GM12874 (cell line): ENCODE results near the gene DNAH8.
A peak's percentile ranks its signal among the peaks of the same experiment; 100 is the strongest.

Source experiments
- CTCF ChIP-seq: IDR thresholded peaks from 2 replicates; pipeline ENCODE4 v1.5.1; 2011; ENCODE audit warnings: low read depth, mild to moderate bottlenecking, control low read depth, low read length, moderate library complexity; ENCODE audit not compliant: insufficient read depth

Gene DNAH8

DNA sequence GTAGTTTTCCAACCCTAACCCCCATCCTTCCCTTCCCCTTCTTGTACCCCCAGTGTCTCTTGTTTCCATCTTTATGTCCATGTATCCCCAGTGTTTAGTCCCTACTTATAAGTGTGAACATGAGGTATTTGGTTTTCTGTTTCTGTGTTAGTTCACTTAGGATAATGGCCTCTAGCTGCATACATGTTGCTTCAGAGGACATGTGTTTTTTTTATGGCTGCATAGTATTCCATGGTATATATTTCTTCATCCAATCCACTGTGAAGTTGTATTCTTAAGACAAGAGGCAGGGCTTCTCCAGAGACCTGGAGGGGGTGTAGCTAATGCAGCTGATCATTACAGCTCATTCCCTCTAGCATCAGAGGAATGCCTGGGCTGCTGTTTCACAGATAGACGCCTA, 4.2 kb downstream of the DNAH8 start:
- TF ChIP-seq CTCF: no peak

DNA sequence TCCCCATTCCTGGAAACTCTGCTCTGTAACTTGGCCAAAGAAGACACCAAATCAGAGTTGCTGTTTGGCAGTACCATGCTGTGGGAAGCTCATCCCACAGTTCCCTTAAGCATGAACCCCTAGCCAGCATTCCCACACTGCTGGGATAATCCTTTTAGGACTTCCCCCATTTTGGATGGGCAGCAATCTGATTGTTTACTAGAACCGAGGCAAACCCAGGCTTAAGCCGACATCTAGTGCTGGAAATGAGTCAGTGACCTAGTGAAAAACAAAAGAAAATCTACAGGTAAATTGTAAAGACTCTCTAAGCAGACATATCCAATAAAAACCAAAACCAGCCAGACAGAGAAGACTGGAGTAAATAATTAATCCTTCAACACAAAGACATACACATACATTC, 5.2 kb downstream of the DNAH8 start:
- peak; percentile 3; the same call in 1 of the 2 replicates for TF ChIP-seq CTCF

DNA sequence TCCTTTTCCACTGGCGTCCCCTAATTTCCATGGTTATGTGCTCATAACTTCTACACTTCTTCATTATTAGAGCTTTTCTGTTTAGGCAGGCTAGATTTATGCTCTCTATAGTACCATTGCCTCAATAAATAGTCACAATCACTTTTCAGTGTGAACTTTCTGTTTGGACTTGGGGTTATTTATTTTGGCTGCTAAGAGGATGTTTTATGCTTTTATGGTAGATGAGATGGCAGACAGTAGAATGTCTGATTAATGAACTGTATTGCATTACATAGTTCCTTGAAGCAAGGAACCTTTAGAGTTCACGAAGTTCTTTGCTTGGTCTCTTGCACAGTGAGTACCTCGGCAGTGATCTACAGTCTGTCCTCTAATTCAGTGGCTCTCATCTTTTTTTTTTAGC, 6.9 kb downstream of the DNAH8 start:
- no peak for TF ChIP-seq CTCF

GRCh38 chr6:38722727-38723334, 7.7 kb downstream of the DNAH8 start:
- TF ChIP-seq CTCF: no peak

- TF ChIP-seq CTCF: no peak
These were observed 8.7 kb downstream of the DNAH8 start for GRCh38 chr6:38723783-38724182.

DNA sequence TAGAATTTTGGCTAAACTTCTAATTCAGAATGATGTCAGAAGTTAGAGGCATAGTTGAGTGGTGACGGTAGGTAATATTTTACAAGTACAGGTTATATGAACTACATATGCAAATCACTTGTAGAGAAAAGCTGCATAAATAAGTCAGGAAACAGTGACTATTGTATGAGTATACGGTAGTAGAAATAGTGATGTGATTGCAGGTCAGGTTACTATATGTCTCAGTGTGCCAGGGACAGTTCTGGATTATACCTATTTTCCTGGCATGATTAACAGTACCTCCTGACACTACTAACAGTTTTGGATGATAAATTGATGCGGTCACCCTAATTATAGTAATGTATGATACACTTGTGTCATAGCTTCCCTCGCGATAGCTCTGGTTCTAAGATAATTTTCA, 9.2 kb downstream of the DNAH8 start:
- TF ChIP-seq CTCF: no peak

DNA sequence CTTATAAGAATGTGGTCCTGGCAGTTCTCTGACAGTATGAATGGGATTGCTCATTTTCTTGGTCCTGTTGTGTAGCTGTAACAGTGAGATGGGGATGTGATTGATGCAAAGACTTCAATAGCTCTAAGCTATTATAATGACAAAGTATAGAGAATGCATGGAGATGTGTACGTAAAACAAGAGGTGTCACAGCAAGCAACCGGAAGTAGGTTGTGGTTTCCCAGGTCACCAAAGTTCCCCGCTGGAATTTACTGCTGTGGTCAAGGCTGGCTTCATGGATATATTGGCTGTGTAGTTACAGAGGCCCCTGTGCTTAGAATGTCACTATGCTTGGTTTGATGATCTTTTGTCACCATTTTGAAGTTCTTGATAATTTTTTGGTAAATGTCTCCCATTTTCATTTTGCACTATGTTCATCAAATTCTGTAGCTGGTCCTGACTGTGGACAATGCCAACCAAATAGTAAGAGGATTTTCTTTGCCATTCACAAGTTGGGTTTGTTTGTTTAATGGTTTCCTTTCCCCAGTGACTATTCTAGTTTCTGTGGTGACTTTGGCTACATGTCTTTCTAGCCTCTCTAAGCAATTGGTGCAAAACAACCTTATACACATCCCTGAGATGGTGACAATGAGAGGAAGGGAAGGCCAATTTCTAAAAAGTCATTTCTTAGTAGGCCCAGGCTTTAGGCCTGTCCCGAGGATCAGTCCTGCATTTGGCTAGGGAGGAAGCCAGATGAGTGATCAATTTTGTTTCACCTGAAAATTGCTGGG, 10.5 kb downstream of the DNAH8 start:
- no peak for TF ChIP-seq CTCF
